ENCODE results near the gene GRIFIN.

- TF ChIP-seq RFX5 (IDR thresholded peaks at IDR 0.05) (no peak), ZFP36 (IDR thresholded peaks at IDR 0.05; ENCODE audit: borderline replicate concordance, partially characterized antibody) (no peak), POLR2A (IDR thresholded peaks at IDR 0.05; ENCODE audit: low read length) (no peak), NFE2L2 (conservative IDR thresholded peaks at IDR 0.05; ENCODE audit: low read length) (no peak), CTCF (IDR thresholded peaks at IDR 0.05) (no peak), RNF2 (IDR thresholded peaks at IDR 0.05; ENCODE audit: borderline replicate concordance, low read depth) (no peak), SREBF2 (IDR thresholded peaks at IDR 0.05) (no peak), CHD2 (IDR thresholded peaks at IDR 0.05; ENCODE audit: low read length, partially characterized antibody) (no peak), RCOR1 (IDR thresholded peaks at IDR 0.05; ENCODE audit: low read depth, low read length) (no peak), CEBPB (IDR thresholded peaks at IDR 0.05) (no peak), SMC3 (IDR thresholded peaks at IDR 0.05) (no peak)
These were observed 19.5 kb upstream of the GRIFIN start for GRCh38 chr7:2495418-2496299.

Measured in A549 (cell line).